GM19324 (cell line): Measurements from ENCODE around the gene HAL.

Experiments
- ATAC-seq: cut with Tn5 transposase; IDR thresholded peaks from one replicate; pipeline ENCODE4 v1.9.1; 2021; ENCODE audit warnings: mild to moderate bottlenecking, moderate library complexity; ENCODE audit not compliant: unreplicated experiment, low FRiP score

Gene HAL

GRCh38 chr12:96015672-96016071 is 19.5 kb upstream of the HAL start:
- ATAC-seq = no peak

GRCh38 chr12:96014943-96015599 is 18.9 kb upstream of the HAL start:
- ATAC-seq = no peak

GRCh38 chr12:96007729-96008128 is 11.6 kb upstream of the HAL start:
- no peak for ATAC-seq

GRCh38 chr12:96006727-96007126 is 10.6 kb upstream of the HAL start:
- no peak for ATAC-seq

- no peak for ATAC-seq
These were observed 4.7 kb upstream of the HAL start for GRCh38 chr12:96000858-96001257.

GRCh38 chr12:95999484-95999883 is 3.3 kb upstream of the HAL start:
- ATAC-seq = no peak

- peak; percentile 82 for ATAC-seq
These were observed 2.6 kb upstream of the HAL start for GRCh38 chr12:95998611-95999286.

GRCh38 chr12:95997911-95998510 is 1.9 kb upstream of the HAL start:
- ATAC-seq = no peak

- no peak for ATAC-seq
These were observed 1.1 kb upstream of the HAL start for GRCh38 chr12:95997276-95997675.

GRCh38 chr12:95995238-95996031 is 709 bp downstream of the HAL start:
- no peak for ATAC-seq

GRCh38 chr12:95994476-95994875 is 1.7 kb downstream of the HAL start:
- ATAC-seq = no peak

GRCh38 chr12:95993907-95994306 is 2.2 kb downstream of the HAL start:
- ATAC-seq = no peak

- no peak for ATAC-seq
These were observed 6.0 kb downstream of the HAL start for GRCh38 chr12:95990136-95990535.

- ATAC-seq = no peak
These were observed 6.5 kb downstream of the HAL start for GRCh38 chr12:95989504-95990123.

- no peak for ATAC-seq
These were observed 7.5 kb downstream of the HAL start for GRCh38 chr12:95988506-95989275.

- no peak for ATAC-seq
These were observed 9.2 kb downstream of the HAL start for GRCh38 chr12:95986635-95987570.

- ATAC-seq = no peak
These were observed 11.5 kb downstream of the HAL start for GRCh38 chr12:95984682-95985081.

- ATAC-seq = no peak
These were observed 13.5 kb downstream of the HAL start for GRCh38 chr12:95982602-95983001.

GRCh38 chr12:95980437-95980836 is 15.7 kb downstream of the HAL start:
- ATAC-seq = no peak
